ENCODE results near the gene EDIL3.

The EDIL3 gene

GRCh38 chr5:84257061-84257460 is 127.6 kb downstream of the EDIL3 start:
- no peak for DNase-seq

DNA sequence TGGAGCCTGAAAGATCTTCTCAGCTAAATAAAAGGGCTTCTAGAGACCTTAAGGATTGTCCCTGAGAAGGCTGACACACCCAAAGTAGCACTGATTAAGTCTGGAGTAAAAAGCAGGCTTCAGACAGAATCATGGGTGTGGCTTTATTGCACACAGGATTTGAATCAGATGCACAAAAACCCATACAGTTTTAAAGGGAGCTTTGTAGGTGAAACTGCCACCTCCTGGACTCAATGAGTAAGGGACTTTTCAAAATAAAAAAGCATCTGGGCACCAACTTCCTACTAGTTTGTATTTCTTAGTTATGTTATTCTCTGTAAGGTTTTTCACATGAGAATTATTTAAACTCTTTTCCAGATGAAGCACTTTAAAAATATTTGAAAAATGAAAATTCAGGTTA is 129.4 kb downstream of the EDIL3 start:
- DNase-seq: no peak

GRCh38 chr5:84253946-84254345 is 130.7 kb downstream of the EDIL3 start:
- DNase-seq: no peak

- no peak for DNase-seq
Observed at GRCh38 chr5:84251503-84251902, 133.2 kb downstream of the EDIL3 start.

- no peak for DNase-seq
Observed at GRCh38 chr5:84249918-84250630, 134.6 kb downstream of the EDIL3 start.

- DNase-seq: no peak
Observed at GRCh38 chr5:84248013-84248412, 136.7 kb downstream of the EDIL3 start.

- no peak for DNase-seq
Observed at GRCh38 chr5:84242286-84242685, 142.4 kb downstream of the EDIL3 start.

DNA sequence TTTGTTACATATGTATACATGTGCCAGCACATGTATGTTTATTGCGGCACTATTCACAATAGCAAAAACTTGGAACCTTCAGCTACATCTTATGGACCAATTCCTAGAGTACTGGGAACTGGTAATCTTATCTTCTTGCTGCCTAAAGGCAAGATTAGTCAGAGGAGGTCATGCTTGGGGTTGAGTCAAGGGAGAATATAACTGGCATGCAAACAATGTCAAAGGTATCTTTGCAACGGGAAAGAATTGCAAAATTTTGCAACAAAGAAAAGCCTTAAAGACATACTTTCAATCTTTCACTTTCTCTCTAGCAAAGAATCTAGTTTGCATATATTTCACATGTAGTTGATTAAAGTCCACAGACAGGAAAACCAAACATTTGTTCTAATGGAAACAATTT is 145.2 kb downstream of the EDIL3 start:
- no peak for DNase-seq

- no peak for DNase-seq
Observed at GRCh38 chr5:84237126-84237525, 147.6 kb downstream of the EDIL3 start.

- no peak for DNase-seq
Observed at GRCh38 chr5:84231433-84231832, 153.2 kb downstream of the EDIL3 start.

DNA sequence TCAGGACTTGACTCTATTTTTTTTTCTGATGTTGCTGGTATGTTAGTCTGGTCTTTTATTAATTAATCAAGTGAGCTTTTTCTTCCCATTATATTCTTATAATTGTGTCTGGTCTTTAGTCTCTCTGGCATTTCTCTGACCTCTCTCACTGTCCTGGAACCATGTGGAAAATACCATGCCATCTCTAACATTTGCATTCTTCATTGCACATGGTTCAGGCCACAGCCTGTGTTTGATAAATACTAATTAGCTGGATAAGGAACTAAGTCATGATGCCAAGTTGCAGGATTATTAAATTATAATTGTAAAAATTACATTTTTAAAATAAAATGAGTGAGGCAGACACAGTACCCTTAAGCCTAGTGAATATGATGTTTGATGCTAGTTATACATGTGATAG is 155.6 kb downstream of the EDIL3 start:
- no peak for DNase-seq

DNA sequence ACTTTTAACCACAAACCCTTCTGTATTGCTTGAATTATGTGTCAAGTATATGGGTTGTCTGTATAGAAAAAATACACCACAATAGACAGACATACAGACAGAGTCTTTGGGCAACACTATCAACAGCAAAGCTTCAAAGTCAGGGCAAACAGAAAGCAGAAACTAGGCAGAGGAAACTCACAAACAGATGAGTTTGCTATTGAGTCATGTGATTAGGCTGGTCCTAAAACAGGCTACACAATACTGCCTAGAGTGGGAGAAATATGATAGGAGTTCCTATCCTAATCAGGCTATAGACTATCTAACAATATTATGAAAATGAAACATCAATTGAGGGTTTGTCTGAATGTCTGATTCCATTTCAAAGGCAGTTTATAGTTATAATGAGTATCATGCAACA is 156.4 kb downstream of the EDIL3 start:
- no peak for DNase-seq

GRCh38 chr5:84227236-84227635 is 157.4 kb downstream of the EDIL3 start:
- DNase-seq: no peak

- no peak for DNase-seq
Observed at GRCh38 chr5:84218546-84218945, 166.1 kb downstream of the EDIL3 start.

- no peak for DNase-seq
Observed at GRCh38 chr5:84215521-84215920, 169.2 kb downstream of the EDIL3 start.

DNA sequence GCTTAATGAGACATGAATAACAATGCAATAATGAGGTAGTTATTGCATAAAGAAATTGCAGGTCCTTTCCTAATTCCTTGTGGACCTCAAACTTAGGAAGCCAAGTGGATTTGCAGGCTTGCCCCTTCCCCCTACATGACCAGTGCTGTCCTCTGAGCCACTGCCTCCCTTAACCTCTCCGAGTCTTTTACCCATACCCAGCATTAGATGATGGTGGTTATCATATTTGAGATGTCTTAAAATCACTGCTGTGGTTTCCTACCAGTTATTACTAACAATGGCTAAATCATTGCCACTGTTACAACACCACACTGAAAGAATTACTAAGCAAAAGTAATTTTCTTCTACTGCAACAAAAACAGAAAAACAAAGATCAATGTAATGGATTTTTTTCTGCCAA is 170.8 kb downstream of the EDIL3 start:
- no peak for DNase-seq

DNA sequence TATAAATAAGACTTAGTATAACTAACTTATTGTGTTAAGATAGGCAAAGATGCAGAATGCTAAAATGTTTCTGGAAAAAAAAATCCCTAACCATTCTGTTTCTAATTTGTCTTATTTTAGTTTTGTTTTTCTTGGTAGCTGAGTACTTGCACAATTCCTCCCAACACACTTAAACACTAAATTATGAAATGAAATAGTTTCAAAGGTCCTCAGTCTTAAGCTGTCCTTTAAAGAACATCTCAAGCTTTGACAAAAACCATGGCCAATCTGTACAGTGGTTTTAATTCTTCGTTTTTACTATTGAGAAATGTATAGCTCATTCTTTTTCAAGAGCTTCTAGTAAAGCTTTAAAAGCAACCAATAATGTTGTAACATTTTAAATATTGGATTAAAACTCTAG is 171.5 kb downstream of the EDIL3 start:
- no peak for DNase-seq

DNA sequence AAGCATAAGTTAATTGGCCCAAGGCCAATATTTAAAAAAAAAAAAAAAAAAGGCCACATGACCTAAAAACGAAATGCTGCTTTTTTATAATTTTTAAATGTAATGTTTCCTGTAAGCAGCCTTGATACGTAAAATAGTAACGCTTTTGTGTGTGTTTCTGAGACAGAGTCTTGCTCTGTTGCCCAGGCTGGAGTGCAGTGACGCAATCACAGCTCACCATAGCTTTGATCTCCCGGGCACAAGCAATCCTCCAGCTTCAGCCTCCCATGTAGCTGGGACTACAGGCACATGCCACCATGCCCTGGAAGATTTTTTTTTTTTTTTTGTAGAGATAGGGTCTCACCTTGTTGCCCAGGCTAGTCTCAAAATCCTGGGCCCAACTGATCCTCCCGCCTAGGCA is 179.9 kb downstream of the EDIL3 start:
- DNase-seq: no peak

DNA sequence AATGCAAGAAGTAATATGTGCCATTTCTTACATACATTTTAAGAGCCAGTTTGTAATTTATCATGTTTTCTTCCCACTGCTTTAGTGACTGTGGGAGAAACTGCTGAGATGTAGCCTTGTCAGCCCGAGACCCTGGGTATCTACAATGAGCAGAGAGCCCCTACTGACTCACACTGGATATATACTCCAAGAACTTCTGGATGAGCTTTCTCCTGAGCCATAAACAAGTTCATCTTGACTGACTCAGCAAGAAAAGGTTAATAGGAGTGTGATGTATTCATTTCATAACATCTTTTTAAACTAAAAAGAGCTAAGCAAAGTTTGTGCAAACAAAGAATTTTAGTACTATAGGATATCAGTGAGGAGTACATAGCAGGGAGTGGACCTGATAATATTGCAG is 182.5 kb downstream of the EDIL3 start:
- DNase-seq: no peak

GRCh38 chr5:84197538-84197937 is 187.1 kb downstream of the EDIL3 start:
- no peak for DNase-seq

DNA sequence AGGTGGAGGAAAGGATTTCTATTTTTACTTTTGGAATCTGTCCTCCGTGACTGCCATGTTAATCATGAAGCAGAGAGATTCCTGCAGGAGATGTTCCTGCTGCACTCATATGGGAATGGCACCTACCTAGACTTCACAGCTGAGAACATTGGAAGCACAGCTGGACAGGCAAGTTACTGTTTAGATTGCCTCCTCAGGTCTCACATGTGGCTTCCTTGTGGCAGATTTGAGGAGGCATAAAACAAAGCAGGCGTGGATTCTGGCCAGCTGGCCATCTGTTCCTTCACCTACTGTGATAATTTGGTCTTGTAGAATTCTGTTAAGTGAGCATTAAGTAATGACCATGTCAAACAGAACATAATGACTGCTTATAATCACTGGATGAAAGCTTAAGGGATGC is 193.4 kb downstream of the EDIL3 start:
- DNase-seq: no peak

DNA sequence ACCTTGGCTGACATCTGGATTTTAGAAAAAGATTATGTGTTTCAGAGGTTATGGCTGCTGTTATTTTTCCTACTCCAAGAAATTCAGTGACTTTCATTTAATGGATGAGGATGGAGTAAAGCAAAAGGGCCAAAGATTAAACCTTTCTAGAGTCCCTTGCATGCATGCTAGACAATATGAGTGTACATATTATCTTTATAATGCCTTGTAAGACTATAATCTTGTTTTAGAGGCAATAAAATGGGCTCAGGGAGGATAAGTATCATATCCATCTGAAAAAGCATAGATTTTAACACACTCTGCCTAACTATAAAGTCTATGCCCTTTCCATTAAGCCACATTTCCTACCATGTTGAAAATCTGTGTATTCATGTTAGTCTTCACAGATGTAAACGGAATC is 199.8 kb downstream of the EDIL3 start:
- DNase-seq: no peak

DNA sequence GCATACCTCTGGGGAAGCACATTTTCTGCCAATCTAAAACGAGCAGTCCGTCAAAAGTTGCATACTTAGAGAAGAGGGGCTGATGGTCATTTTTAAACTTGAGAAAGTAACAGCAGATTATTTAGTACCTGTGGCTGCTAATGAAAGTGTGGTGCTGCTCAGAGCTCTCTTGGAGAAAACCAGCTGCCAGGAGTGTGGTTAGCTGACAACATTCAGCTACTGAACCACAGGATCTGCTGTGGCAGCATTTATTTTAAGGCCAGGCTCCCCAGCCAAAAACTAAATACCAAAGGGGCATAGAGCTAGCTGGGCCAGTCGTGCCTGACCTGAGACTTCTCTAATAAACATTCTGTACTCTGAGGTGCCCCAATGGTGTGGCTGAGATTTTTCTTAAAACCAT is 203.6 kb downstream of the EDIL3 start:
- no peak for DNase-seq

GRCh38 chr5:84168841-84169240 is 215.8 kb downstream of the EDIL3 start:
- DNase-seq: no peak

DNA sequence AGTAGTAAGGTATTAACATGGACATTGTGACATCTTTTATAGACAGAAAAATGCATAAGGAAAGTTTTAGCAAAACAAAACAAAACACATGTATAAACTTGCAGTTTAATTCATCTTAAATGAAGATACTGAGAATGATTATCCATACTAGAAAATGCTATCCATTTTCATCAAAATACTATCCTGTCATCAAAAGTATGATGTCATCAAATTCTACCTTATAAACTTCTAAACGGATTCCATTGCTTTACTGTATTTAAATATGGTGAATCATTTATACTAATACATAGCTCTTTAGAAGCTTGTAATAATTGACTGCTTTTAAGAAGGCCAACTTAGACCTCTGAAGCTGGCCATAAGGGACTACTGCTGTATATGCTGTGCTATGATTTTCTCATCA is 221.0 kb downstream of the EDIL3 start:
- DNase-seq: no peak

- no peak for DNase-seq
Observed at GRCh38 chr5:84162695-84163094, 222.0 kb downstream of the EDIL3 start.

All from activated T-cell treated with anti-CD3 and anti-CD28 coated beads, Interleukin-2, amount 50 U/mL, for 48 hours (primary cell).